ENCODE data around the gene BAIAP2L2.
"Not testable (repeated sequence)": the region's sequence is repeated elsewhere in the genome, so short reads cannot be mapped to it uniquely, and the experiment has no call there.

BAIAP2L2 gene

DNA sequence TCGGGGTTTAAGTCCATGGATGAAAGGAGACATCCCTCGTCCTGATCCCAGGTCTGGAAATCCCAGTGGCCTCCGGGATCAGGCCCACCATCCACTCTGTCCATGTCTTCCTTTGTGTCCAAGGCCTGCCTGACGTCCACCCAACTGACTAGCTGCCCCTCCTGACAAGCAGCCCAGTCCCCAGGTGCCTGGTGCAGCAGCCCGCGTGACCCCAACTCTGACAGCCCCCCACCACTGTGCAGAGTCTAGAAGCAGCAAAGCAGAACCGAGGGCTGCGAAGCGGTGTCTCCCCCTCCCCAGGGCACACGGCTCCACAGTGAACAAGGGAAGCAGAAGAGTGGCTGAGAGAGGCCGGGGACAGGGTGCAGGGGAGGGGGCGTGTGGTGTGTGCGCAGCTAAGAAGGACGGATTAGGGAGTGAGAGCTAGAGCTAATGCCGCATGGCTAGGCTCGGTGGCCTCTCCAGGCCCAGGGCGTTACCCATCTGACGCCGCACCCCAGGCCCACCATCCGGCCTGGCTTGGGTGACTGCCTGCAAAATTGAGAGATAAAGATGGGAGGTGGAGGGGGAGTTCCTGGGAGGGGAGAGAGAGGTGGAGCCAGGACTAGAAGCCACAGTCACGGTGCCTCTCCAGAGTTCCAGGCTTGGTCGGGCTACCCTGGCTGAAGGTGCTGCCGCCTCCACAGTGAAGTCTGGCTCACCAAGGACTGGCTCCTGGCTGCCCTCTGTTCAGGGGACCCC lies 16.6 kb upstream of the BAIAP2L2 start:
- H3K4me3 ChIP-seq (ENCODE audit: low read length), result no peak overlapping the region

DNA sequence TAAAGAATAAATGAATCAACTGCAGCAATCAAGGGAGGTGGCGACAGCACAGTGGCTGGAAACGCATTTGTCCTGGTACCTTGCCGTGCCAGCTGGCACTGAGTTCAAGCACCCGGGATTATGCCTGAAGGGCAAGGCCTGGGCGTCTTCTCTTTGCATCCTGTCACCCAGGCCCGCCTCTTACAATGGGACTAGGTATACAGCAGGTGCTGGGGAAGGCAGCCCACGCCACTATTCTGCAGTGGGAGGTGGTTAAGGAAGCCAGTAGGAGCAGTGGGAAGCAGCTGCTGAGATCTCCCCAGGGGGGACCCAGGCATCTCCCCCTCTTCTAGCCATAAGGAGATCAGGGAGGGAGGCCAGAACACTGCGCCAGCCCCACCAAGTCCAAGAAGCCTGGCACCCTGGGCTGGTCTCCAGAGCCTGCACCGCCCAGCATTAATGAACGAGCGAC lies 15.3 kb upstream of the BAIAP2L2 start:
- H3K27me3 ChIP-seq (ENCODE audit: control insufficient read depth, insufficient read depth, low read length), result no peaks in the 10 kb centered on the region
- no peaks in the 10 kb centered on the region for H3K4me1 ChIP-seq (ENCODE audit: control insufficient read depth, low read depth, low read length)
- no peak overlapping the region for H3K9ac ChIP-seq (ENCODE audit: low read length)
- no peak overlapping the region for H3K27ac ChIP-seq (ENCODE audit: low read length)
- no peaks in the 10 kb centered on the region for H3K9me3 ChIP-seq (ENCODE audit: control insufficient read depth, low read depth, low read length)
- H3K4me3 ChIP-seq (ENCODE audit: low read length), result no peak overlapping the region
- no peaks in the 10 kb centered on the region for H3K36me3 ChIP-seq (ENCODE audit: control insufficient read depth, low read depth, low read length)

More for the DNA sequence above, 16.6 kb upstream of the BAIAP2L2 start:
- Histone ChIP-seq H3K27me3 (ENCODE audit: control insufficient read depth, insufficient read depth, low read length) (no peaks in the 10 kb centered on the region), H3K36me3 (ENCODE audit: control insufficient read depth, low read depth, low read length) (no peaks in the 10 kb centered on the region), H3K27ac (ENCODE audit: low read length) (no peak overlapping the region), H3K9ac (ENCODE audit: low read length) (no peak overlapping the region), H3K4me1 (ENCODE audit: control insufficient read depth, low read depth, low read length) (no peaks in the 10 kb centered on the region), H3K9me3 (ENCODE audit: control insufficient read depth, low read depth, low read length) (no peaks in the 10 kb centered on the region)

DNA sequence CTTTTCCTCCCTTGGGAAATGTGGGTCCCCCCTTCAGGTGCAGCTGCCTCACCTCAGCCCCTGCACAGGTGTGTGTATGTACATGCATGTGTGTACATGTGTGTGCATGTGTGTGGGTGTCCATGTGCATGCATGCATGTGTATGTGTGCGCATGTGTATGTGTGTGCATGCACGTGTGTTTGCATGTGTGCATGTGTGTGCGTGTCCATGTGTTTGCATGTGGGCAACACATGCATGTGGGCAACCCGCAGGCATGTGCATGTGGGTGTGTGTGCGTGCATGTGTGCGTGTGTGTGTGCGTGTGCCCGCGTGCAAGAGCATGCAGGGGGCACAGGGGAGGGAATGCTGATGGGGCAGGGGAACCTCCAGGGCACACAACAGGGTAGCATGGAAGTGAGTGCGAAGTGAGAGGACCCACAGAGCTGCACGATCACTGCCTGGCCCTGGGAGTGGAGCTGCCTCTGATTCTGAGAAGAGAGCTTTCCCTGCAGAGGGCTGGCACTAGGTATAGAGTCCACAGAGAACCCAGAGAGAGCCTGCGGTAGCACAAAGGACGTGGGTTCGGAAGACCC lies 14.6 kb upstream of the BAIAP2L2 start:
- H3K9me3 ChIP-seq (ENCODE audit: control insufficient read depth, low read depth, low read length), result no peaks in the 10 kb centered on the region
- H3K27ac ChIP-seq (ENCODE audit: low read length), result no peak overlapping the region
- H3K4me1 ChIP-seq (ENCODE audit: control insufficient read depth, low read depth, low read length), result no peaks in the 10 kb centered on the region
- H3K27me3 ChIP-seq (ENCODE audit: control insufficient read depth, insufficient read depth, low read length), result no peaks in the 10 kb centered on the region
- H3K9ac ChIP-seq (ENCODE audit: low read length), result no peak overlapping the region
- no peak overlapping the region for H3K4me3 ChIP-seq (ENCODE audit: low read length)
- no peaks in the 10 kb centered on the region for H3K36me3 ChIP-seq (ENCODE audit: control insufficient read depth, low read depth, low read length)

DNA sequence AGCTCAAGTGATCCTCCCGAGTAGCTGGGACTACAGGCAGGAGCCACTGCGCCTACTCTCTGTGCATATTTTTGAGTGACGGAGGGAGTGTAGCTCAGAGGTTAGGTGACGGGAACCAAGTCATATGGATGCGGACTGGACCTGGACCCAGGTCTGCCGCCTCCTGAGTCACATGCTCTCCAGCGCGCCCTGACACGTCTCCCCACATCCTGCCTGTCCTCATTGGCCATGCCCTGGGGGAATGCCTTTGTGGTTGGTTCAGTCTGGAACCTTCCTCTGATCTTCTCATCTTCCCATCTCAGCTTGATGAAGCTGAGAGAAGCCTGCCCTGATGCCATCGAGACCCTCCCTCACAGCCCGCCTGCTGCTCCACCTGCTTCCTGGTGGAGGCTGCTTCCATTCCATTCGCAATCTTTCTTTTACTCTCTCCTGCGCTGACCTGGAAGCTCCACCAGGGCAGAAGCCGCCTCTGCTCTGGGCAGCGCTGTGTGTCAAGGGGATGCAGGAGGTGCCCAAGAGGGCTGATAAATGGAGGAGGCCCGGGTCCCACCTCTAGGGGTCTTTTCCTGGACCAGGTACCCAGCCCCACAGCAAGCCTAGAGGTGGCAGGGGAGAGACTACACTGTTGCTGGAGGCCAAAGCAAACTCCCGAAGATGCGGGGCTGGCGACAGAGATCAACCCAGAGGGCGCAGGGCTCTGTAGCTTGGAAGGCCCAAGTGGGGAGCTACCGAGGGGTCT lies 13.9 kb upstream of the BAIAP2L2 start:
- Histone ChIP-seq H3K9ac (ENCODE audit: low read length) (no peak overlapping the region), H3K27ac (ENCODE audit: low read length) (no peak overlapping the region), H3K36me3 (ENCODE audit: control insufficient read depth, low read depth, low read length) (no peaks in the 10 kb centered on the region), H3K4me1 (ENCODE audit: control insufficient read depth, low read depth, low read length) (no peaks in the 10 kb centered on the region), H3K27me3 (ENCODE audit: control insufficient read depth, insufficient read depth, low read length) (no peaks in the 10 kb centered on the region), H3K9me3 (ENCODE audit: control insufficient read depth, low read depth, low read length) (no peaks in the 10 kb centered on the region), H3K4me3 (ENCODE audit: low read length) (no peak overlapping the region)

DNA sequence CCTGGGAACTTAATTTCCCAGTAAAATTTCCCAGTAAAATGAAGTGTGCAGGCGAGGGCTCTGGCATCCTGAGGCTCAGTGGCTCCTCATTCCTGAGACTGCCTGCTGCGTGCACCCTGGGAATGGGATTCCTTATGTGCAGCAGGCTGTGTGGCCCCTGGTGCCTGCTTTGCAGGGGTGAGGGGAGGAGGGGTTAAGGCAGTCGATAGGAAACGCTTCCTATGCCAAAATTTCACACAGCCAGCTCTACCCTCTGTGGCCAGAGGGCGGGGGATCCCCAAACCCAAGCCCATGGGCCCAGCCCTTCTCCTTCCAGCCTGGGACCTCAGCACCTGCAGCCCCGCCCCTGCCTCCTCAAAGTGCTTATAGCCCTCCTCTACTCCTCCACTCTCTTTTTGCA lies 12.1 kb upstream of the BAIAP2L2 start:
- H3K4me1 ChIP-seq (ENCODE audit: control insufficient read depth, low read depth, low read length), result no peaks in the 10 kb centered on the region
- no peak overlapping the region for H3K27ac ChIP-seq (ENCODE audit: low read length)
- H3K9ac ChIP-seq (ENCODE audit: low read length), result no peak overlapping the region
- no peaks in the 10 kb centered on the region for H3K9me3 ChIP-seq (ENCODE audit: control insufficient read depth, low read depth, low read length)
- no peaks in the 10 kb centered on the region for H3K36me3 ChIP-seq (ENCODE audit: control insufficient read depth, low read depth, low read length)
- no peak overlapping the region for H3K4me3 ChIP-seq (ENCODE audit: low read length)
- no peaks in the 10 kb centered on the region for H3K27me3 ChIP-seq (ENCODE audit: control insufficient read depth, insufficient read depth, low read length)

DNA sequence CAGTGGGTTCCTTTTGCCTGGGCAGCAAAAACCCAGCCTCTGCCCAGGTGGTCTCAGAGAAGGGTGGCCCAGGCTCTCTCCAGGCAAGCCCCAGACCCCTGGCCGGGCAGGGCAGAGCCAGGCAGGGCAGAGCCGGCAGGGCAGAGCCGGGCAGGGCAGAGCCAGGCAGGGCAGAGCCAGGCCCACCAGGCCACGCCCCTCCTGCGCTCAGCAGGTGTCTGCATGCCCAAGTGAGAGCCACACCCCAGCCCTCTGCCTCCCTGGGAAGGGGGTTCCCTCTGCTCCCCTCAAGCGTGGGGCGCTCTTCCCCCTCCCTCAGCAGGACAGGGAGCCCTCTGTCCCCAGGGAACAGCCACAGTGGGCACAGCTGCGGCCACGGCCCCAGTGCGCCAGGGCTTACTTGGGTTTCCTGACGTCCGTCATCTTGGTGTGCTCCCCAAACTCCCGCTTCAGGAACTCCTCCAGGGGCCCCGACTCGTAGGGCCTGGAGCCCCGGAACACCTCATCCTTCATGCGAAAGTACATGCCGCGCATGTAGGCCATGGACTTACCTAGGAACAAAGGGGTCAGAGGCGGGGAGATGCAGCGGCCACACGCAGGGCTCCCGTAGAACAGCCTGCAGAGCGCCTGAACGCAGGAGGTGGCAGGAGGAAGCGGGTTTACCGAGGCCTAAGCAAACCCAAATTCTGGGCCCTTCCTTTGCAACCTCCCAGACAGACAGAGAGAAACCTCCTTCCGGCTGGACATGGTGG lies 10.1 kb upstream of the BAIAP2L2 start:
- Histone ChIP-seq H3K4me1 (ENCODE audit: control insufficient read depth, low read depth, low read length) (no peaks in the 10 kb centered on the region), H3K27ac (ENCODE audit: low read length) (no peak overlapping the region), H3K4me3 (ENCODE audit: low read length) (no peak overlapping the region), H3K27me3 (ENCODE audit: control insufficient read depth, insufficient read depth, low read length) (no peaks in the 10 kb centered on the region), H3K9me3 (ENCODE audit: control insufficient read depth, low read depth, low read length) (no peaks in the 10 kb centered on the region), H3K9ac (ENCODE audit: low read length) (no peak overlapping the region), H3K36me3 (ENCODE audit: control insufficient read depth, low read depth, low read length) (no peaks in the 10 kb centered on the region)

DNA sequence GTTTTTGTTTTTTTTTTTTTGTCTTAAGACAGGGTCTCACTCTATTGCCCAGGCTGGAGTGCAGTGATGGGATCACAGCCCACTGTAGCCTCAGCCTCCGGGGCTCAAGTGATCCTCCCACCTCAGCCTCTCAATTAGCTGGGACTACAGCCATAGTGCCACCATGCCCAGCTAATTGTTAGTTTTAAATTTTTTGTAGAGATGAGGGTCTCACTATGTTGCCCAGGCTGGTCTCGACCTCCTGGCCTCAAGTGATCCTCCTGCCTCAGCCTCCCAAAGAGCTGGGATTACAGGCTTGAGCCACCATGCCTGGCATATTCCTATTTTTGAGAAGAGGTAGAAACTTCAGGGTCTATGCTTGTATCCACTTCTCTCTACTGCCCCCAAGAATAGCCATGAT lies 8.3 kb upstream of the BAIAP2L2 start:
- H3K36me3 ChIP-seq (ENCODE audit: control insufficient read depth, low read depth, low read length); H3K9me3 ChIP-seq (ENCODE audit: control insufficient read depth, low read depth, low read length); H3K9ac ChIP-seq (ENCODE audit: low read length); H3K4me3 ChIP-seq (ENCODE audit: low read length); H3K27ac ChIP-seq (ENCODE audit: low read length); H3K4me1 ChIP-seq (ENCODE audit: control insufficient read depth, low read depth, low read length); H3K27me3 ChIP-seq (ENCODE audit: control insufficient read depth, insufficient read depth, low read length): not testable (repeated sequence)

DNA sequence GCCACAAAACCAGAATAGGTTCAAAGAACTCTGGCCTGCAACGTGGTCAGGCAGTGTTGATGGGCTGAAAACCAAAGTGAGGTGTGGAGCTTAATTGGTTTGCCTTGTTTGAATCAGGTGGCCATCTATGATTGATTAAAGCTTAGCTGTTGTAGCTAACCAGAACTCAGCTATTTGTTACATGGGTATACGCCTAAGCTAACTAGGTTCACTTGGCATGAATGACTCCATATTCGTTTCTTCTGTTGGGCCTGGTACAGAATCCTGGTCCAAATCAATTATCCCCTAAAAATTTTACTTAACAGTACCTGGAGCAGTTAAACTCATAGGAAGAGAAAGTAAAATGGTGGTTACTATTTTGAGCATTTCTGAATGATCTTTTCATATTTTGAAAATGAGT lies 7.7 kb upstream of the BAIAP2L2 start:
- Histone ChIP-seq H3K27ac (ENCODE audit: low read length) (no peak overlapping the region), H3K27me3 (ENCODE audit: control insufficient read depth, insufficient read depth, low read length) (no peaks in the 10 kb centered on the region), H3K4me3 (ENCODE audit: low read length) (no peak overlapping the region), H3K4me1 (ENCODE audit: control insufficient read depth, low read depth, low read length) (no peaks in the 10 kb centered on the region), H3K9ac (ENCODE audit: low read length) (no peak overlapping the region), H3K36me3 (ENCODE audit: control insufficient read depth, low read depth, low read length) (no peaks in the 10 kb centered on the region), H3K9me3 (ENCODE audit: control insufficient read depth, low read depth, low read length) (no peaks in the 10 kb centered on the region)

DNA sequence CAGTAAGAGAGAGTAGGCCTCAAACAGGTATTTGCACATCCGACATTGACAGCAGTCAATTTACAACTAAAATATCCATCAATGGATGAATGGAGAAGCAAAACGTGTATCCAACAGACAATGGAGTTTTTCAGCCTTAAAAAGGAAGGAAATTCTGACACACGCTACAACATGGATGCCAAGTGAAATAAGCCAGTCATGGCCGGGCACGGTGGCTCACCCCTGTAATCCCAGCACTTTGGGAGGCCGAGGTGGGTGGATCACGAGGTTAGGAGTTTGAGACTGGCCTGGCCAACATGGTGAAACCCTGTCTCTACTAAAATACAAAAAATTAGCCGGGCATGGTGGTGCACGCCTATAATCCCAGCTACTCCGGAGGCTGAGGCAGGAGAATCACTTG lies 7.1 kb upstream of the BAIAP2L2 start:
- H3K27ac ChIP-seq (ENCODE audit: low read length); H3K4me3 ChIP-seq (ENCODE audit: low read length); H3K27me3 ChIP-seq (ENCODE audit: control insufficient read depth, insufficient read depth, low read length); H3K4me1 ChIP-seq (ENCODE audit: control insufficient read depth, low read depth, low read length); H3K9me3 ChIP-seq (ENCODE audit: control insufficient read depth, low read depth, low read length); H3K36me3 ChIP-seq (ENCODE audit: control insufficient read depth, low read depth, low read length); H3K9ac ChIP-seq (ENCODE audit: low read length): not testable (repeated sequence)

DNA sequence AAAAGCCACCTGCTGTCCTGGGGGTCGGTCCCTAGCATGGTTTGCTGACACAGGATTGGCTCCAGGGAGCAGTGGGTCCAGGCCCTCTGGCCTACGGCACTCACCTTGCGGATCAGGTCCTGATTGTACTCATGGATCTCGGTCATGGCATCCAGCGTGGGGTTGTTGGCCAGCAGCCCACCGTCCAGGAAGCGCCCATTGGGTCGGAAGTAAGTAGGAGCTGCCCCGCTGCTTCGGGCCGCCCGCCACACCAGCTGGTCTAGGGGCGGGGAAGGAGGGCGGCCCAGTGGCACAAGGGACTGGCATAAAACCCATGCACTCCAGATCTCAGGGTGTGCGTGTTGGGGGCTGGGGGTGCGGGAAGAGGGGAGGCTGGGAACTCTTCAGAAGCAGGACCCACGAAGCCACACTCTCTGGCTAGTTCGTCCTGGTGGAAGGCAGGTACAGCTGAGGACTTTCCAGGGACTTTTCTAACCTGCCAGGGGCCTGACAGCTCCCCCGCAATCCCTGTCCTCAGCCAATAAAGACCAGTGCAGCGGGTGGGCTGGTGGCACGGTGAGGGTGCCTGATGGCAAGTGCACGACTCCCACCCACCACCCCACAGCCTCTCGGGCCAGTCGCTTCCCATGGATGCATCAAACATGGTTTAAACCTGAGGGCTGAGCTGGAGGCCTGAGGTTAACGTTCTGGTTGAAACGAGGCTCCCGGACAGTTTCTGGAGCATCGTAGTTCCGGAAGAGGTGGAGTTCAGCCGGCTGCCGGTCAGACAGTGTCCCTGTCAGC lies 5.1 kb upstream of the BAIAP2L2 start:
- H3K9me3 ChIP-seq (ENCODE audit: control insufficient read depth, low read depth, low read length), result no peaks in the 10 kb centered on the region
- no peak overlapping the region for H3K9ac ChIP-seq (ENCODE audit: low read length)
- H3K4me3 ChIP-seq (ENCODE audit: low read length), result no peak overlapping the region
- no peak overlapping the region for H3K27ac ChIP-seq (ENCODE audit: low read length)
- H3K4me1 ChIP-seq (ENCODE audit: control insufficient read depth, low read depth, low read length), result no peaks in the 10 kb centered on the region
- H3K36me3 ChIP-seq (ENCODE audit: control insufficient read depth, low read depth, low read length), result no peaks in the 10 kb centered on the region
- H3K27me3 ChIP-seq (ENCODE audit: control insufficient read depth, insufficient read depth, low read length), result no peaks in the 10 kb centered on the region

Measured in iPS-18a (cell line).